Spleen (tissue), 11 donors: Measurements from ENCODE around the gene GAB2. TPM values are rescaled to one million over a fixed set of nuclear protein-coding genes. Genes with fewer than 3 reads are reported as not detected.

ENCODE experiments used
- DNase-seq: peaks from one replicate; pipeline ENCODE4 v3.0.0-alpha.2; 2020
- H3K27ac ChIP-seq, 8 donors: fragments of 200-600 bp; sonication (generic) in 7 of 8; 1 replicate in 4 of 8; 2 replicates in 4 of 8; pipeline versions ENCODE4 v1.5.0 to v1.8.0; 2016 to 2021; ENCODE audit warnings: inconsistent platforms in 4 of 8, mild to moderate bottlenecking in 4 of 8, moderate library complexity in 1 of 8
- H3K27me3 ChIP-seq, 7 donors: fragments of 200-600 bp; sonication (generic) in 6 of 7; replicated peaks in 1 of 7; 1 replicate in 4 of 7; 2 replicates in 3 of 7; pipeline versions ENCODE4 v1.5.0 to v1.8.0; 2016 to 2021; ENCODE audit warnings: inconsistent platforms in 3 of 7, mild to moderate bottlenecking in 1 of 7
- H3K36me3 ChIP-seq, 6 donors: fragments of 200-600 bp; sonication (generic) in 5 of 6; 1 replicate in 4 of 6; 2 replicates in 2 of 6; pipeline versions ENCODE4 v1.5.0 to v1.8.0; 2016 to 2021; ENCODE audit warnings: inconsistent platforms in 2 of 6
- H3K4me1 ChIP-seq, 6 donors: fragments of 200-600 bp; sonication (generic) in 5 of 6; 1 replicate in 3 of 6; 2 replicates in 3 of 6; pipeline versions ENCODE4 v1.5.0 to v1.8.0; 2016 to 2021; ENCODE audit warnings: inconsistent platforms in 3 of 6
- H3K4me3 ChIP-seq, 8 donors: fragments of 200-600 bp; sonication (generic) in 7 of 8; 1 replicate in 4 of 8; 2 replicates in 4 of 8; pipeline versions ENCODE4 v1.5.0 to v1.8.0; 2016 to 2021; ENCODE audit warnings: inconsistent platforms in 4 of 8, mild to moderate bottlenecking in 4 of 8, moderate library complexity in 2 of 8
- H3K9me3 ChIP-seq, 8 donors: fragments of 200-600 bp; sonication (generic) in 7 of 8; 1 replicate in 4 of 8; 2 replicates in 4 of 8; pipeline versions ENCODE4 v1.5.0 to v1.8.0; 2016 to 2021; ENCODE audit warnings: inconsistent platforms in 4 of 8
- POLR2A ChIP-seq, 3 donors: fragments of 450-650 bp; IDR thresholded peaks; one replicate each; pipeline ENCODE4 v1.5.1; 2017; ENCODE audit warnings: antibody characterized with exemption in 3 of 3, mild to moderate bottlenecking in 1 of 3
- POLR2AphosphoS5 ChIP-seq, 3 donors: sonication (generic); formaldehyde crosslinking; IDR thresholded peaks; one replicate each; pipeline ENCODE4 v1.5.1; 2017; ENCODE audit warnings: antibody characterized with exemption in 3 of 3
- WGBS, 5 donors: extraction: QIAGEN DNeasy Blood & Tissue Kit in 3 of 5; methylation state at CpG; one replicate each; pipeline versions ENCODE4 v1.1.5 to v1.1.7; 2013 to 2018; 5-methylcytosine and 5-hydroxymethylcytosine counted together
- intact Hi-C: fragments of 100-400 bp; cut with DNase I; formaldehyde crosslinking; loops from one replicate; pipeline ENCODE4 v1.15.0; 2023; ENCODE audit warnings: low total_unique reads
- polyA plus RNA-seq, 3 donors: library from polyadenylated mRNA; stranded (reverse); fragments of 200-250 nt; gene quantifications; one replicate each; pipeline ENCODE4 v1.2.1, GENCODE V29; 2013
- total RNA-seq, 7 donors: library from RNA; depleted of rRNA in 3 of 7; stranded (reverse); fragments of >200 nt in 3 of 7; fragmentation: NEBNext Ultra II Directional in 4 of 7; extraction: Animal tissue kit (Norgen Biotek cat#: 25700) in 4 of 7; gene quantifications; one replicate each; pipeline versions ENCODE4 v1.1.0 to v1.2.1, GENCODE V29; 2016 to 2021
- TF ChIP-seq, protein P1 (sequence below), 11 experiments: fragments of 200-600 bp in 7 of 11; fragments of 450-650 bp in 4 of 11; sonication (generic) in 4 of 11; IDR thresholded peaks in 8 of 11; conservative IDR thresholded peaks in 3 of 11; 1 replicate in 7 of 11; 2 replicates in 4 of 11; pipeline versions ENCODE4 v1.4.0 to v1.8.0; 2016 to 2021; ENCODE audit warnings: antibody characterized with exemption in 11 of 11, inconsistent platforms in 4 of 11, mild to moderate bottlenecking in 1 of 11
- donor health status: healthy with polysubstance abuse.
- donor health status: DM: no; HTN: no; CAD: no; lungs with moderate emphysema.
- donor health status: DM: no; HTN: no; CAD: no.
- donor health status: Bipolar disorder and iron deficiency.
- donor health status: healthy.
- donor health status: DM: no; HTN: no; CAD: no.
- donor health status: DM: yes; HTN: yes; CAD: no.

GAB2 gene
- total and polyA plus RNA-seq, 10 donors, result 2.3 to 57.7 (median 47.0) TPM

DNA sequence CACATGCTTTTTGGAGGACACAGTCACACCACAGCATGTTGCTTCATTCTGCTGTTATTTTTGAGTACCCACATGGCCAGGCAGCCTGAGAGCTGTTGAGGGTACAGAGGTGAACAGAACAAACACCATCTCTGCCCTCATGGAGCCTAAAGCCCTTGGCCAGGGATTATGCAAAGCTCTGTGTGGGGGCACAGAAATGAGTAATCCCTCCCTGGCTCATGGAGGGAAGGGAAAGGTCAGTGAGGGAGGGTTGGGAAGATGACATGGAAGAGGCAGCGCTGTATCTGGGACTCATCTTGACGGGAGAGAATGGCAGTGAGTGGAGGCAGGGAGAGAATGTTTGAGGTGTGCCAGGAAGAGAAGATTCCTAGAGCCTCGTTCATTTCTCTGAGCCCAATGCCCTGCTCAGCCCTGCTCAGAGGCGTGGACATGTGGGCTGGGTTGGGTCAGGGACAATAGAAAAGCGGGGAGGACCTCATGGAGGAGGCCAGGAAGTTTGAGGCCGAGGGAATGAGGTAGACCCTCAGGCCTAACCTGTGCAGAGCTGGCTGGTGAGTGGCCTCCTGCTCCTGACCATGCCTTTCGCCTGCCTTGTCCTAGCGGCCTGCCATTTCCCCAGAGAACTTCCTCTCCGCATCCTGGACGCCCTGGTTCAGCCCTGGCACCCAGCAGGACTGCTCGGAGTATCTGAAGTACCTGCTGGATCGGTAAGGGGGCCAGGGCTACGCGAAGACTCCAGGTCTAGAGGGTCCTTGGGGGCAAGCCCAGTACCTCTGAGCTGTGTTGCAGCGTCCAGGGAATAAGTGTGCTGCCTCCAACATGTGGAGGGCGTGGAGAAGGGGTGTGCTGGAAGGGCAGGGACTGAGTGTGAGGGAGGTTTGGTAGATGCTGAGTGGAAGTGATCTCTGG lies 209.1 kb downstream of the GAB2 start:
- H3K27me3 ChIP-seq, result no peaks in the 10 kb centered on the region
- H3K9me3 ChIP-seq, result no peaks in the 10 kb centered on the region
- peaks cover 0 to under 1% (median under 1%) of the 10 kb centered on the region in 6 donors for H3K4me1 ChIP-seq
- intact Hi-C loops, result no loop called here
- no peak overlapping the region for H3K4me3 ChIP-seq
- H3K36me3 ChIP-seq, result peaks cover 0 to 75% (median 16%) of the 10 kb centered on the region in 6 donors
- no peak overlapping the region for H3K27ac ChIP-seq
- 86 to 94% (median 88%) methylated on average over 16 of the region's 16 CpGs for WGBS, 5 donors
- DNase-seq, result peak; percentile 51
- TF ChIP-seq POLR2AphosphoS5 (IDR thresholded peaks at IDR 0.05) (peak in 2 of 3 donors; percentile 5 to 33), POLR2A (IDR thresholded peaks at IDR 0.05) (no peak)
- TF ChIP-seq, protein P1, sequence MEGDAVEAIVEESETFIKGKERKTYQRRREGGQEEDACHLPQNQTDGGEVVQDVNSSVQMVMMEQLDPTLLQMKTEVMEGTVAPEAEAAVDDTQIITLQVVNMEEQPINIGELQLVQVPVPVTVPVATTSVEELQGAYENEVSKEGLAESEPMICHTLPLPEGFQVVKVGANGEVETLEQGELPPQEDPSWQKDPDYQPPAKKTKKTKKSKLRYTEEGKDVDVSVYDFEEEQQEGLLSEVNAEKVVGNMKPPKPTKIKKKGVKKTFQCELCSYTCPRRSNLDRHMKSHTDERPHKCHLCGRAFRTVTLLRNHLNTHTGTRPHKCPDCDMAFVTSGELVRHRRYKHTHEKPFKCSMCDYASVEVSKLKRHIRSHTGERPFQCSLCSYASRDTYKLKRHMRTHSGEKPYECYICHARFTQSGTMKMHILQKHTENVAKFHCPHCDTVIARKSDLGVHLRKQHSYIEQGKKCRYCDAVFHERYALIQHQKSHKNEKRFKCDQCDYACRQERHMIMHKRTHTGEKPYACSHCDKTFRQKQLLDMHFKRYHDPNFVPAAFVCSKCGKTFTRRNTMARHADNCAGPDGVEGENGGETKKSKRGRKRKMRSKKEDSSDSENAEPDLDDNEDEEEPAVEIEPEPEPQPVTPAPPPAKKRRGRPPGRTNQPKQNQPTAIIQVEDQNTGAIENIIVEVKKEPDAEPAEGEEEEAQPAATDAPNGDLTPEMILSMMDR (IDR thresholded peaks at IDR 0.05 in 8 of 11, conservative IDR thresholded peaks at IDR 0.05 in 3 of 11), result no peak

DNA sequence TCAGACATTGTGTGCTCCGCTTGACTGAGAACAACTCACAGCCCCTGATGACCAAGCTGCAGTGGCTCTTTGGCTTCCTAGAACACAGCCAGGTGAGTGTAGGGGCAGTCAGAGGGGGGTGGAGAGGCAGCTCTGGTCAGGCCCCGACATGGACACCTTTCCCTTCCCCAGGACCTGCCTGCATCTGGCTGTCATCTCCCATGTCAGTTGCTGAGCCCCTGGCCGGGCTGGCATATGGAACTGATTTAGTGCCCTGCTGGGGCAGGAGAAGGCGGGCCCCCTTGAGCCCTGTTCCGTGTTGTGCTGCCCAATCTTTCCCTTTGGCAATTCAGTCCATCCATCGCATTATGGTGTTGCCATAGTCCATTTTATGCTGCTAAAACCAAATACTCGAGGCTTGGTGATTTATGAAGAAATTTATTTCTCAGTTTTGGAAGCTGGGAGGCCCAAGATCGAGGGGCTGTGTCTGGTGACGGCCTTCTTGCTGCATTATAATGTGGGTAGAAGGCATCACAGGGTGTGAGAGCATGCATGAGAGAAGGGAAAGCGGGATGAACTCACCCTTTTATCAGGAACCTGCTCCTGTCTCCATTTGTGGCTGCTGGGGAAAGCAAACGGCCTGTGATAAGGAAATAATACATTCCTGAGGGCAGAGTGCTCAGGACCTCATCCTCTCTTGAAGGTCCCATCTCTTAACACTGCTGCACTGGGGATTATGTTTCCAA lies 209.9 kb downstream of the GAB2 start:
- peaks cover 0 to 69% (median 16%) of the 10 kb centered on the region in 6 donors for H3K36me3 ChIP-seq
- H3K4me3 ChIP-seq, result no peak overlapping the region
- intact Hi-C loops, result no loop called here
- H3K27me3 ChIP-seq, result no peaks in the 10 kb centered on the region
- 86 to 93% (median 91%) methylated on average over 10 to 11 of the region's 11 CpGs for WGBS, 5 donors
- H3K9me3 ChIP-seq, result no peaks in the 10 kb centered on the region
- TF ChIP-seq, protein P1 (IDR thresholded peaks at IDR 0.05 in 8 of 11, conservative IDR thresholded peaks at IDR 0.05 in 3 of 11), result no peak
- TF ChIP-seq POLR2AphosphoS5 (IDR thresholded peaks at IDR 0.05) (no peak), POLR2A (IDR thresholded peaks at IDR 0.05) (no peak)
- no peak for DNase-seq
- H3K27ac ChIP-seq, result no peak overlapping the region
- H3K4me1 ChIP-seq, result peaks cover 0 to 9% (median 8%) of the 10 kb centered on the region in 6 donors

DNA sequence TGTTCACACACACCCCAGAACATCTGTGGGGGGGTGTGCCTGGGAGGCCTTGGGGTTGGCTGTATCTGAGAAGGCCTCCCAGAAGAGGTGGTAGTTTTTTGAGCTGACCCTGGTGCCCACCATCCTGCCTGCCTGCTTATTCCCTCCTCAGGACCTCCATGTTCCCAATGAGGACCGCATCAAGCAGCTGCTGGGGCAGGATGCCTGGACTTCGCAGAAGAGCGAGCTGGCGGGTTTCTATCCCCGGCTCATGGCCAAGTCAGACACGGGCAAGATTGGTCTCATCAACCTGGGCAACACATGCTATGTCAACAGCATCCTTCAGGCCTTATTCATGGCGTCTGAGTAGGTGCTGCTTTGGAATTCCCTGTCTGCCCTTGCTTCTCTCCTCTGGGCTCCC lies 211.9 kb downstream of the GAB2 start:
- intact Hi-C loops, result no loop called here
- TF ChIP-seq, protein P1 (IDR thresholded peaks at IDR 0.05 in 8 of 11, conservative IDR thresholded peaks at IDR 0.05 in 3 of 11), result no peak
- TF ChIP-seq POLR2AphosphoS5 (IDR thresholded peaks at IDR 0.05) (no peak), POLR2A (IDR thresholded peaks at IDR 0.05) (no peak)
- WGBS, 5 donors, result 94 to 97% (median 96%) methylated on average over 7 of the region's 7 CpGs
- no peaks in the 10 kb centered on the region for H3K9me3 ChIP-seq
- H3K27me3 ChIP-seq, result no peaks in the 10 kb centered on the region
- no peak overlapping the region for H3K27ac ChIP-seq
- DNase-seq, result no peak
- H3K36me3 ChIP-seq, result peaks cover 0 to 72% (median 16%) of the 10 kb centered on the region in 6 donors
- H3K4me3 ChIP-seq, result no peak overlapping the region
- H3K4me1 ChIP-seq, result peaks cover 0 to 21% (median 14%) of the 10 kb centered on the region in 6 donors

DNA sequence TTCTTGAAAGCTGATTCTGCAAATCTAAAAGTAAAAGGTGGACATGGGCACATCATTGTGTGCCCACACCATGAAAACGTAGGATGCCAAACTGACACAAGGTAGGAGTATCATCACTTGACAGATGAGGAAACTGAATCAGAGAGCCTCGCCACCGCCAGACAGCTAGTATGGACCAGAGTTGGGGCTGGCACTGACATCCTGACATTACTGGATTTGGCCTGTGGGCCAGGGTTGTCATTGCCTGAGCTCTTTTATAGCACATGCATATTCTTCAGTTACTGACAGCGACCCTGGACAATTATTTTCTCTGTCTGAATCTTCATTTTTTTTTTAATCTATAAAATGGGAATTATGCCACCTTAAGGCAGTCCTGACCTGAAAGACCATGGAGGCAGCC lies 212.4 kb downstream of the GAB2 start:
- H3K36me3 ChIP-seq, result peaks cover 0 to 72% (median 16%) of the 10 kb centered on the region in 6 donors

More for the DNA sequence above, 212.4 kb downstream of the GAB2 start:
- Histone ChIP-seq H3K4me1 (peaks cover 0 to 21% (median 14%) of the 10 kb centered on the region in 6 donors), H3K27ac (no peak overlapping the region), H3K4me3 (no peak overlapping the region), H3K9me3 (no peaks in the 10 kb centered on the region), H3K27me3 (no peaks in the 10 kb centered on the region)
- 93 to 98% (median 96%) methylated on average over 4 of the region's 4 CpGs for WGBS, 5 donors
- peak; percentile 27 for DNase-seq
- TF ChIP-seq POLR2A (IDR thresholded peaks at IDR 0.05) (no peak), POLR2AphosphoS5 (IDR thresholded peaks at IDR 0.05) (no peak)
- TF ChIP-seq, protein P1 (IDR thresholded peaks at IDR 0.05 in 8 of 11, conservative IDR thresholded peaks at IDR 0.05 in 3 of 11), result no peak
- intact Hi-C loops, result no loop called here
